K562 (cell line): ENCODE measurements around the gene CADPS2. TPM values are rescaled to one million over a fixed set of nuclear protein-coding genes. Genes with fewer than 3 reads are reported as not detected.

Source experiments
- ARNT ChIP-seq, 2 experiments: fragments of 450-650 bp; IDR thresholded peaks; 2 replicates each; pipeline ENCODE4 v1.6.1; 2016; ENCODE audit warnings: mild to moderate bottlenecking in 1 of 2
- HNRNPUL1 ChIP-seq: fragments of 200-400 bp; formaldehyde crosslinking; IDR thresholded peaks from 2 replicates; pipeline ENCODE4 v1.6.1; 2017; ENCODE audit warnings: low read length
- MCM7 ChIP-seq, 2 experiments: fragments of 450-650 bp; IDR thresholded peaks; 2 replicates each; pipeline ENCODE4 v1.6.1; 2016 to 2018
- NBN ChIP-seq: fragments of 450-650 bp; IDR thresholded peaks from 2 replicates; pipeline ENCODE4 v1.6.1; 2016; ENCODE audit warnings: low read depth, mild to moderate bottlenecking
- SREBF2 ChIP-seq: sonication (generic); formaldehyde crosslinking; IDR thresholded peaks from 2 replicates; pipeline ENCODE4 v1.4.0; 2020; ENCODE audit warnings: mild to moderate bottlenecking, missing genetic modification reagents
- polyA plus RNA-seq, 8 experiments: library from polyadenylated mRNA; depleted of rRNA in 4 of 8; stranded (reverse) in 5 of 8; unstranded in 3 of 8; fragments of >200 nt; fragmentation: Nextera tagmentation in 2 of 8; fragmentation: Illumina TruSeq in 1 of 8; extraction: Ambion mirVana in 2 of 8; extraction: Trizol in 1 of 8; gene quantifications; 2 replicates each; pipeline versions ENCODE4 v1.2.1 to v1.2.3, GENCODE V29; 2011 to 2014; ENCODE audit warnings: inconsistent platforms in 1 of 8, missing spikeins in 1 of 8
- total RNA-seq, 7 experiments: library from RNA; depleted of rRNA in 6 of 7; stranded (reverse); fragments of >200 nt in 6 of 7; fragmentation: Illumina TruSeq in 2 of 7; extraction: Trizol in 2 of 7; gene quantifications; 2 replicates each; pipeline versions ENCODE4 v1.2.1 to v1.2.3, GENCODE V29; 2011 to 2021; ENCODE audit warnings: low replicate concordance in 1 of 7
- TF ChIP-seq, protein P1 (sequence below), 2 experiments: fragments of 450-650 bp; IDR thresholded peaks; 2 replicates each; pipeline ENCODE4 v1.6.1; 2018; ENCODE audit warnings: mild to moderate bottlenecking in 2 of 2, low read depth in 1 of 2; ENCODE audit not compliant: partially characterized antibody in 2 of 2
- TF ChIP-seq, protein P2 (sequence below): IDR thresholded peaks from 3 replicates; pipeline ENCODE4 v1.6.1; 2011; ENCODE audit warnings: borderline replicate concordance, mild to moderate bottlenecking; ENCODE audit not compliant: insufficient read length, insufficient read depth
- TF ChIP-seq, protein P3 (sequence below): sonication (generic); formaldehyde crosslinking; IDR thresholded peaks from 2 replicates; pipeline ENCODE4 v1.8.1; 2023; ENCODE audit warnings: missing genetic modification reagents, mild to moderate bottlenecking, borderline replicate concordance

The CADPS2 gene
- total and polyA plus RNA-seq, 9 of the 15 experiments (the other 6 are each of a cell fraction or from before 2014, with no cell fraction given): 0.03 to 0.14 (median 0.04) TPM; not detected in 1

DNA sequence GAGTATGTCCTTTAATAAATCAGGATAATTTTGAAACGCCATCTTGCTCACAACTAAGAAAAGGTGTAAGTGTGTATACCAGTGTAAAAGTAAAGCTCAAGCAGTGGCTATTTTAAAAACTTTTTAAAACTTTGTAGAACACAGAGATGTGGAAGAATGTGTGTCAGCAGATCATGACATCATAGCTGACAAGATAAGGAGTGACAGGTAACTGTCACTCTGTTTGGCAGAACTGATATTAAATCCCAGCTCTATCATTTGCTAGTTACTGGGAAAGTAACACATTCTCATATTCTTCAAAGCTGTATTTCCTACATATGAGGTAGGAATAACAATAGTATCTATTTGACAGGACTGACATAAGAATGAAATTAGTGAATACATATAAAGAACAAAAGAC, 119.7 kb downstream of the CADPS2 start (continued):
- TF ChIP-seq ARNT (IDR thresholded peaks at IDR 0.05): no peak
- no peak for TF ChIP-seq SREBF2 (CRISPR knock-in tag)
- TF ChIP-seq, protein P1, sequence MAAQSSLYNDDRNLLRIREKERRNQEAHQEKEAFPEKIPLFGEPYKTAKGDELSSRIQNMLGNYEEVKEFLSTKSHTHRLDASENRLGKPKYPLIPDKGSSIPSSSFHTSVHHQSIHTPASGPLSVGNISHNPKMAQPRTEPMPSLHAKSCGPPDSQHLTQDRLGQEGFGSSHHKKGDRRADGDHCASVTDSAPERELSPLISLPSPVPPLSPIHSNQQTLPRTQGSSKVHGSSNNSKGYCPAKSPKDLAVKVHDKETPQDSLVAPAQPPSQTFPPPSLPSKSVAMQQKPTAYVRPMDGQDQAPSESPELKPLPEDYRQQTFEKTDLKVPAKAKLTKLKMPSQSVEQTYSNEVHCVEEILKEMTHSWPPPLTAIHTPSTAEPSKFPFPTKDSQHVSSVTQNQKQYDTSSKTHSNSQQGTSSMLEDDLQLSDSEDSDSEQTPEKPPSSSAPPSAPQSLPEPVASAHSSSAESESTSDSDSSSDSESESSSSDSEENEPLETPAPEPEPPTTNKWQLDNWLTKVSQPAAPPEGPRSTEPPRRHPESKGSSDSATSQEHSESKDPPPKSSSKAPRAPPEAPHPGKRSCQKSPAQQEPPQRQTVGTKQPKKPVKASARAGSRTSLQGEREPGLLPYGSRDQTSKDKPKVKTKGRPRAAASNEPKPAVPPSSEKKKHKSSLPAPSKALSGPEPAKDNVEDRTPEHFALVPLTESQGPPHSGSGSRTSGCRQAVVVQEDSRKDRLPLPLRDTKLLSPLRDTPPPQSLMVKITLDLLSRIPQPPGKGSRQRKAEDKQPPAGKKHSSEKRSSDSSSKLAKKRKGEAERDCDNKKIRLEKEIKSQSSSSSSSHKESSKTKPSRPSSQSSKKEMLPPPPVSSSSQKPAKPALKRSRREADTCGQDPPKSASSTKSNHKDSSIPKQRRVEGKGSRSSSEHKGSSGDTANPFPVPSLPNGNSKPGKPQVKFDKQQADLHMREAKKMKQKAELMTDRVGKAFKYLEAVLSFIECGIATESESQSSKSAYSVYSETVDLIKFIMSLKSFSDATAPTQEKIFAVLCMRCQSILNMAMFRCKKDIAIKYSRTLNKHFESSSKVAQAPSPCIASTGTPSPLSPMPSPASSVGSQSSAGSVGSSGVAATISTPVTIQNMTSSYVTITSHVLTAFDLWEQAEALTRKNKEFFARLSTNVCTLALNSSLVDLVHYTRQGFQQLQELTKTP (IDR thresholded peaks at IDR 0.05; ENCODE audit: low read depth in 1 of 2, partially characterized antibody in 2 of 2): no peak
- no peak for TF ChIP-seq HNRNPUL1
- TF ChIP-seq, protein P2, sequence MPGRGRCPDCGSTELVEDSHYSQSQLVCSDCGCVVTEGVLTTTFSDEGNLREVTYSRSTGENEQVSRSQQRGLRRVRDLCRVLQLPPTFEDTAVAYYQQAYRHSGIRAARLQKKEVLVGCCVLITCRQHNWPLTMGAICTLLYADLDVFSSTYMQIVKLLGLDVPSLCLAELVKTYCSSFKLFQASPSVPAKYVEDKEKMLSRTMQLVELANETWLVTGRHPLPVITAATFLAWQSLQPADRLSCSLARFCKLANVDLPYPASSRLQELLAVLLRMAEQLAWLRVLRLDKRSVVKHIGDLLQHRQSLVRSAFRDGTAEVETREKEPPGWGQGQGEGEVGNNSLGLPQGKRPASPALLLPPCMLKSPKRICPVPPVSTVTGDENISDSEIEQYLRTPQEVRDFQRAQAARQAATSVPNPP: no peak
- TF ChIP-seq MCM7 (IDR thresholded peaks at IDR 0.05): no peak
- TF ChIP-seq, protein P3, sequence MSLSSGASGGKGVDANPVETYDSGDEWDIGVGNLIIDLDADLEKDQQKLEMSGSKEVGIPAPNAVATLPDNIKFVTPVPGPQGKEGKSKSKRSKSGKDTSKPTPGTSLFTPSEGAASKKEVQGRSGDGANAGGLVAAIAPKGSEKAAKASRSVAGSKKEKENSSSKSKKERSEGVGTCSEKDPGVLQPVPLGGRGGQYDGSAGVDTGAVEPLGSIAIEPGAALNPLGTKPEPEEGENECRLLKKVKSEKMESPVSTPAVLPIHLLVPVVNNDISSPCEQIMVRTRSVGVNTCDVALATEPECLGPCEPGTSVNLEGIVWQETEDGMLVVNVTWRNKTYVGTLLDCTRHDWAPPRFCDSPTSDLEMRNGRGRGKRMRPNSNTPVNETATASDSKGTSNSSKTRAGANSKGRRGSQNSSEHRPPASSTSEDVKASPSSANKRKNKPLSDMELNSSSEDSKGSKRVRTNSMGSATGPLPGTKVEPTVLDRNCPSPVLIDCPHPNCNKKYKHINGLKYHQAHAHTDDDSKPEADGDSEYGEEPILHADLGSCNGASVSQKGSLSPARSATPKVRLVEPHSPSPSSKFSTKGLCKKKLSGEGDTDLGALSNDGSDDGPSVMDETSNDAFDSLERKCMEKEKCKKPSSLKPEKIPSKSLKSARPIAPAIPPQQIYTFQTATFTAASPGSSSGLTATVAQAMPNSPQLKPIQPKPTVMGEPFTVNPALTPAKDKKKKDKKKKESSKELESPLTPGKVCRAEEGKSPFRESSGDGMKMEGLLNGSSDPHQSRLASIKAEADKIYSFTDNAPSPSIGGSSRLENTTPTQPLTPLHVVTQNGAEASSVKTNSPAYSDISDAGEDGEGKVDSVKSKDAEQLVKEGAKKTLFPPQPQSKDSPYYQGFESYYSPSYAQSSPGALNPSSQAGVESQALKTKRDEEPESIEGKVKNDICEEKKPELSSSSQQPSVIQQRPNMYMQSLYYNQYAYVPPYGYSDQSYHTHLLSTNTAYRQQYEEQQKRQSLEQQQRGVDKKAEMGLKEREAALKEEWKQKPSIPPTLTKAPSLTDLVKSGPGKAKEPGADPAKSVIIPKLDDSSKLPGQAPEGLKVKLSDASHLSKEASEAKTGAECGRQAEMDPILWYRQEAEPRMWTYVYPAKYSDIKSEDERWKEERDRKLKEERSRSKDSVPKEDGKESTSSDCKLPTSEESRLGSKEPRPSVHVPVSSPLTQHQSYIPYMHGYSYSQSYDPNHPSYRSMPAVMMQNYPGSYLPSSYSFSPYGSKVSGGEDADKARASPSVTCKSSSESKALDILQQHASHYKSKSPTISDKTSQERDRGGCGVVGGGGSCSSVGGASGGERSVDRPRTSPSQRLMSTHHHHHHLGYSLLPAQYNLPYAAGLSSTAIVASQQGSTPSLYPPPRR (CRISPR knock-in tag): no peak
- TF ChIP-seq NBN: no peak
